Esophagus squamous epithelium (tissue), 5 donors: ENCODE measurements around the gene RAPGEF3. TPM values are rescaled to one million over a fixed set of nuclear protein-coding genes. Genes with fewer than 3 reads are reported as not detected.
A peak's percentile ranks its signal among the peaks of the same experiment; 100 is the strongest.

Source experiments
- DNase-seq: peaks from one replicate; lab custom pipeline; 2025; lab: John Stamatoyannopoulos, UW
- H3K27ac ChIP-seq, 4 donors: fragments of 200-600 bp; sonication (generic); one replicate each; pipeline ENCODE4 v1.5.1; 2016 to 2019; ENCODE audit warnings: mild to moderate bottlenecking in 1 of 4
- H3K27me3 ChIP-seq, 4 donors: fragments of 200-600 bp; sonication (generic); 1 replicate in 3 of 4; 2 replicates in 1 of 4; pipeline versions ENCODE4 v1.5.1 to v1.6.0; 2017 to 2021; ENCODE audit warnings: antibody characterized with exemption in 1 of 4
- H3K36me3 ChIP-seq, 3 donors: fragments of 200-600 bp; sonication (generic); one replicate each; pipeline ENCODE4 v1.5.1; 2016 to 2019
- H3K4me1 ChIP-seq, 3 donors: fragments of 200-600 bp; sonication (generic); one replicate each; pipeline ENCODE4 v1.5.1; 2017 to 2019
- H3K4me3 ChIP-seq, 4 donors: fragments of 200-600 bp; sonication (generic); 1 replicate in 3 of 4; 2 replicates in 1 of 4; pipeline ENCODE4 v1.5.1; 2016 to 2019; ENCODE audit warnings: mild to moderate bottlenecking in 2 of 4, moderate library complexity in 1 of 4
- H3K9me3 ChIP-seq, 3 donors: fragments of 200-600 bp; sonication (generic); one replicate each; pipeline ENCODE4 v1.5.1; 2016 to 2019
- POLR2A ChIP-seq, 4 donors: fragments of 450-650 bp; IDR thresholded peaks; one replicate each; pipeline ENCODE4 v1.6.1; 2017; ENCODE audit warnings: antibody characterized with exemption in 4 of 4, mild to moderate bottlenecking in 4 of 4, moderate library complexity in 3 of 4
- WGBS, 2 donors: methylation state at CpG; one replicate each; pipeline ENCODE4 v1.1.5; 2018; 5-methylcytosine and 5-hydroxymethylcytosine counted together
- intact Hi-C: fragments of 100-400 bp; cut with DNase I; formaldehyde crosslinking; loops from one replicate; pipeline ENCODE4 v1.15.0; 2022
- total RNA-seq, 4 donors: library from RNA; depleted of rRNA; stranded (reverse); fragments of >200 nt; gene quantifications; one replicate each; pipeline ENCODE4 v1.1.0, GENCODE V29; 2016
- TF ChIP-seq, protein P1 (sequence below), 6 experiments: fragments of 450-650 bp in 4 of 6; fragments of 200-600 bp in 2 of 6; sonication (generic) in 2 of 6; IDR thresholded peaks; one replicate each; pipeline ENCODE4 v1.5.1; 2016 to 2019; ENCODE audit warnings: antibody characterized with exemption in 6 of 6, mild to moderate bottlenecking in 4 of 6, moderate library complexity in 4 of 6
- donor health status: DM: yes; HTN: yes; CAD: no.

The RAPGEF3 gene
- total RNA-seq, 4 donors from 2014 or later, result 12.9 to 39.3 (median 22.5) TPM

- peaks cover 20 to 48% (median 20%) of the 10 kb centered on the region in 3 donors for H3K36me3 ChIP-seq
- H3K27ac ChIP-seq, result peak overlapping the region in 3 of 4 donors; percentile 5 to 64 (median 58)
- intact Hi-C loops, result loop anchor here (5.0 kb wide), 3 partner anchors 38 to 63 kb away; no protein-coding TSS in a partner anchor
- H3K9me3 ChIP-seq, result no peaks in the 10 kb centered on the region
- no peak for DNase-seq
- no peak overlapping the region for H3K4me3 ChIP-seq
- TF ChIP-seq, protein P1, sequence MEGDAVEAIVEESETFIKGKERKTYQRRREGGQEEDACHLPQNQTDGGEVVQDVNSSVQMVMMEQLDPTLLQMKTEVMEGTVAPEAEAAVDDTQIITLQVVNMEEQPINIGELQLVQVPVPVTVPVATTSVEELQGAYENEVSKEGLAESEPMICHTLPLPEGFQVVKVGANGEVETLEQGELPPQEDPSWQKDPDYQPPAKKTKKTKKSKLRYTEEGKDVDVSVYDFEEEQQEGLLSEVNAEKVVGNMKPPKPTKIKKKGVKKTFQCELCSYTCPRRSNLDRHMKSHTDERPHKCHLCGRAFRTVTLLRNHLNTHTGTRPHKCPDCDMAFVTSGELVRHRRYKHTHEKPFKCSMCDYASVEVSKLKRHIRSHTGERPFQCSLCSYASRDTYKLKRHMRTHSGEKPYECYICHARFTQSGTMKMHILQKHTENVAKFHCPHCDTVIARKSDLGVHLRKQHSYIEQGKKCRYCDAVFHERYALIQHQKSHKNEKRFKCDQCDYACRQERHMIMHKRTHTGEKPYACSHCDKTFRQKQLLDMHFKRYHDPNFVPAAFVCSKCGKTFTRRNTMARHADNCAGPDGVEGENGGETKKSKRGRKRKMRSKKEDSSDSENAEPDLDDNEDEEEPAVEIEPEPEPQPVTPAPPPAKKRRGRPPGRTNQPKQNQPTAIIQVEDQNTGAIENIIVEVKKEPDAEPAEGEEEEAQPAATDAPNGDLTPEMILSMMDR (IDR thresholded peaks at IDR 0.05), result no peak
- no peak for TF ChIP-seq POLR2A (IDR thresholded peaks at IDR 0.05)
- peaks cover 62 to 97% (median 68%) of the 10 kb centered on the region in 3 donors for H3K4me1 ChIP-seq
- 71 to 77% methylated on average over 8 to 10 of the region's 11 CpGs for WGBS, 2 donors
- no peaks in the 10 kb centered on the region for H3K27me3 ChIP-seq
These were observed 21.3 kb upstream of the RAPGEF3 start for GRCh38 chr12:47779943-47780504.

DNA sequence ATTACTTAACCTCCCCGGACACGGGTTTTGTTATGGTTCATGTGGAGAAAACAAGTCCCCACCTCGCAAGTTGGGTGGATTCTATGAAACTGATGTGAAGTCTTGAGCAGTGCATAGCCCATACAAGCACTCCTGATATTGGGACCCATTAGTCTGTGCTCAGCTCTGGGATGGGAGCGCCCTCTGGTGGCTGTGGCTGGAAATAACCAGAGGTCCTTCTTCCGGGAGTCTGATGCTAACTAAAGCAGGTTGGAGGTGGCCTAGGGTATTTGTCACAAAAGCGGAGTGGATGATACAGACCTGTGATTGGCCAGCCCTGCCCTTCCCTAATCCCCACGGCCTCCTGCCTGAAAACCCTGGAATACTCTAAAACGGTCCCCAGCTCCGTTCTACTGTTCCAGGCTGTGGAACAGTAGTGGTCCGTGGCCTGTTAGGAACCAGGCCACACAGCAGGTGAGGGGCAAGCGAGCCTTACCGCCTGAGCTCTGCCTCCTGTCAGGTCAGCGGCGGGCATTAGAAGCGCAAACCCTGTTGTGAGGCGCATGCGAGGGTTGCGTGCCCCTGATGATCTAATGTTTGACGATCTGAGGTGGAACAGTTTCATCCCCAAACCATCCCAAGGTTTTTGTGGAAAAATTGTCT lies 20.7 kb upstream of the RAPGEF3 start:
- no peak overlapping the region for H3K4me3 ChIP-seq
- H3K4me1 ChIP-seq, result peaks cover 68 to 100% (median 74%) of the 10 kb centered on the region in 3 donors
- H3K27me3 ChIP-seq, result no peaks in the 10 kb centered on the region
- peaks cover 14 to 42% (median 15%) of the 10 kb centered on the region in 3 donors for H3K36me3 ChIP-seq
- TF ChIP-seq, protein P1 (IDR thresholded peaks at IDR 0.05), result peak; percentile 92 to 97 (median 96)
- no peak for TF ChIP-seq POLR2A (IDR thresholded peaks at IDR 0.05)
- no peaks in the 10 kb centered on the region for H3K9me3 ChIP-seq
- peak; percentile 32 for DNase-seq
- intact Hi-C loops, result loop anchor here (5.0 kb wide), 3 partner anchors 37 to 62 kb away; no protein-coding TSS in a partner anchor
- H3K27ac ChIP-seq, result peak overlapping the region in 3 of 4 donors; percentile 5 to 64 (median 58)
- 28 to 46% methylated on average over 13 to 14 of the region's 19 CpGs for WGBS, 2 donors

DNA sequence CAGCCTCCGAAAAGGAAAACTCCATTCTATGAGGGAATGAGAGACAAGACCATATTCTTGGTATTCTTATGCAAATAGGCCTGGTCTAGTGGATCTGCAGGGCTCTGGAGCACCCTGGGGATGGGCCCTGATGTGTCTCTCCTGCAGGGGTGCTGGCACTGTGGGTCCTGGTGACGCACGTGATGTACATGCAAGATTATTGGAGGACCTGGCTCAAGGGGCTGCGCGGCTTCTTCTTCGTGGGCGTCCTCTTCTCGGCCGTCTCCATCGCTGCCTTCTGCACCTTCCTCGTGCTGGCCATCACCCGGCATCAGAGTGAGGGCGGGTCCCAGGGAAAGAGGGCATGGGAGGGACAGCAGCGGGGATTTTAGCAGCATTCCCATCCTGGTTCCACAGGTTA lies 20.2 kb upstream of the RAPGEF3 start:
- H3K9me3 ChIP-seq, result no peaks in the 10 kb centered on the region
- peaks cover 74 to 100% (median 80%) of the 10 kb centered on the region in 3 donors for H3K4me1 ChIP-seq
- no peaks in the 10 kb centered on the region for H3K27me3 ChIP-seq
- H3K4me3 ChIP-seq, result no peak overlapping the region
- WGBS, 2 donors, result 44 to 69% methylated on average over 3 to 12 of the region's 14 CpGs
- intact Hi-C loops, result loop anchor here (5.0 kb wide), 3 partner anchors 37 to 62 kb away; no protein-coding TSS in a partner anchor
- DNase-seq, result no peak
- H3K36me3 ChIP-seq, result peaks cover 8 to 37% (median 9%) of the 10 kb centered on the region in 3 donors
- peak overlapping the region in 2 of 4 donors; percentile 58 to 64 for H3K27ac ChIP-seq
- TF ChIP-seq, protein P1 (IDR thresholded peaks at IDR 0.05), result no peak
- TF ChIP-seq POLR2A (IDR thresholded peaks at IDR 0.05), result no peak

- Histone ChIP-seq H3K27ac (peak overlapping the region in 3 of 4 donors; percentile 64 to 88 (median 78)), H3K9me3 (no peaks in the 10 kb centered on the region), H3K4me1 (peaks cover 70 to 95% (median 74%) of the 10 kb centered on the region in 3 donors), H3K27me3 (no peaks in the 10 kb centered on the region), H3K4me3 (no peak overlapping the region), H3K36me3 (peaks cover 0 to 27% (median under 1%) of the 10 kb centered on the region in 3 donors)
- intact Hi-C loops, result loop anchor here (5.0 kb wide), 3 partner anchors 36 to 61 kb away; no protein-coding TSS in a partner anchor
- no peak for TF ChIP-seq POLR2A (IDR thresholded peaks at IDR 0.05)
- TF ChIP-seq, protein P1 (IDR thresholded peaks at IDR 0.05), result no peak
- DNase-seq, result no peak
- WGBS, 2 donors, result 57 to 85% methylated on average over 4 to 5 of the region's 9 CpGs
These were observed 19.3 kb upstream of the RAPGEF3 start for GRCh38 chr12:47777741-47778558.
